PFSK-1 (cell line): Measurements from ENCODE around the gene FDXACB1.

Experiments used
- FOXP2 ChIP-seq: optimal IDR thresholded peaks from 2 replicates; pipeline ENCODE3; 2011; ENCODE audit warnings: borderline replicate concordance, control low read depth, inconsistent platforms; ENCODE audit not compliant: insufficient read depth; ENCODE audit errors: extremely low read length, extremely low read depth
- POLR2AphosphoS5 ChIP-seq: IDR thresholded peaks from 2 replicates; pipeline ENCODE4 v1.6.1; 2012; ENCODE audit warnings: low read depth, mild to moderate bottlenecking, control low read depth, low read length, moderate library complexity
- SIN3A ChIP-seq: IDR thresholded peaks from 2 replicates; pipeline ENCODE4 v1.6.1; 2012; ENCODE audit warnings: mild to moderate bottlenecking, low read length, moderate library complexity, borderline replicate concordance; ENCODE audit not compliant: insufficient read depth
- TAF1 ChIP-seq: IDR thresholded peaks from 2 replicates; pipeline ENCODE4 v1.6.1; 2012; ENCODE audit warnings: low read length, control low read depth, borderline replicate concordance; ENCODE audit not compliant: insufficient read depth
- TF ChIP-seq, protein P1 (sequence below), 2 experiments: IDR thresholded peaks; 2 replicates each; pipeline versions ENCODE4 v1.6.1 to v1.8.0; 2011 to 2012; ENCODE audit warnings: low read depth in 2 of 2, low read length in 2 of 2, control low read depth in 1 of 2, inconsistent platforms in 1 of 2, mild to moderate bottlenecking in 1 of 2, moderate library complexity in 1 of 2; ENCODE audit not compliant: insufficient read depth in 1 of 2

Gene FDXACB1

DNA sequence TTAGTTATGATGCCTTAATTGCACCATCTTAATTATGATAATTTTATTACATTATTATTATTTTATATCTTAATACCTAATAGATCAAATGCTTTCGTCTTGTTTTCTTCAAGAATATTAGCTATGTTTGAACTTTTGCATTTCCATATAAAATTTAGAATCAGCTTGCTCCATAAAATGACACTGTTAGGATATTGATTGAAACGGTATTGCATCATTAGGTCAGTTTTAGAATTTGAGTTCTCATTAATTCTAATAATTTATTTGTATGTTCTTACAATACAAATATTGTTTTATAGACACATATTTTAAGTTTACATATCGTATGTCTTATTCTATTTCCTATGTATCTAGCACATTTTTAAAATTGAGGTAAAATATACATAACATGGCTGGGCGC lies 7.1 kb upstream of the FDXACB1 start:
- TF ChIP-seq TAF1 = no peak
- no peak for TF ChIP-seq POLR2AphosphoS5
- no peak for TF ChIP-seq FOXP2
- TF ChIP-seq, protein P1, sequence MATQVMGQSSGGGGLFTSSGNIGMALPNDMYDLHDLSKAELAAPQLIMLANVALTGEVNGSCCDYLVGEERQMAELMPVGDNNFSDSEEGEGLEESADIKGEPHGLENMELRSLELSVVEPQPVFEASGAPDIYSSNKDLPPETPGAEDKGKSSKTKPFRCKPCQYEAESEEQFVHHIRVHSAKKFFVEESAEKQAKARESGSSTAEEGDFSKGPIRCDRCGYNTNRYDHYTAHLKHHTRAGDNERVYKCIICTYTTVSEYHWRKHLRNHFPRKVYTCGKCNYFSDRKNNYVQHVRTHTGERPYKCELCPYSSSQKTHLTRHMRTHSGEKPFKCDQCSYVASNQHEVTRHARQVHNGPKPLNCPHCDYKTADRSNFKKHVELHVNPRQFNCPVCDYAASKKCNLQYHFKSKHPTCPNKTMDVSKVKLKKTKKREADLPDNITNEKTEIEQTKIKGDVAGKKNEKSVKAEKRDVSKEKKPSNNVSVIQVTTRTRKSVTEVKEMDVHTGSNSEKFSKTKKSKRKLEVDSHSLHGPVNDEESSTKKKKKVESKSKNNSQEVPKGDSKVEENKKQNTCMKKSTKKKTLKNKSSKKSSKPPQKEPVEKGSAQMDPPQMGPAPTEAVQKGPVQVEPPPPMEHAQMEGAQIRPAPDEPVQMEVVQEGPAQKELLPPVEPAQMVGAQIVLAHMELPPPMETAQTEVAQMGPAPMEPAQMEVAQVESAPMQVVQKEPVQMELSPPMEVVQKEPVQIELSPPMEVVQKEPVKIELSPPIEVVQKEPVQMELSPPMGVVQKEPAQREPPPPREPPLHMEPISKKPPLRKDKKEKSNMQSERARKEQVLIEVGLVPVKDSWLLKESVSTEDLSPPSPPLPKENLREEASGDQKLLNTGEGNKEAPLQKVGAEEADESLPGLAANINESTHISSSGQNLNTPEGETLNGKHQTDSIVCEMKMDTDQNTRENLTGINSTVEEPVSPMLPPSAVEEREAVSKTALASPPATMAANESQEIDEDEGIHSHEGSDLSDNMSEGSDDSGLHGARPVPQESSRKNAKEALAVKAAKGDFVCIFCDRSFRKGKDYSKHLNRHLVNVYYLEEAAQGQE (IDR thresholded peaks at IDR 0.05; ENCODE audit: insufficient read depth in 1 of 2, low read depth in 2 of 2, low read length in 2 of 2) = no peak
- no peak for TF ChIP-seq SIN3A

DNA sequence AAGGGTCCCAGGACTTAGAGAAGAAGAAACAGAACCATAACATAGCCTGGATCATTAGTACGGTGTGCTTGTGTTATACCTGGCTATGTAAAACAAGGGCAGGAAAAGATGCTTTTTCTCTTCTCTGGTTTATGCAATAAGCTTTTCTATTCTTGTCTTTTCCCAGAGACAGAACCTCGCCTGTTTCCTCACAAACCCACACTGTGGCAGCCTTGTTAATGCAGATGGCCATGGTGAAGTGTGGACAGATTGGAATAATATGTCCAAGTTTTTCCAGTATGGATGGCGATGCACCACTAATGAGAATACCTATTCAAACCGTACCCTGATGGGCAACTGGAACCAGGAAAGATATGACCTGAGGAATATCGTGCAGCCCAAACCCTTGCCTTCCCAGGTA lies 3.2 kb upstream of the FDXACB1 start:
- TF ChIP-seq TAF1 (no peak), FOXP2 (no peak), SIN3A (no peak), POLR2AphosphoS5 (no peak)
- TF ChIP-seq, protein P1 (IDR thresholded peaks at IDR 0.05; ENCODE audit: insufficient read depth in 1 of 2, low read depth in 2 of 2, low read length in 2 of 2) = no peak

DNA sequence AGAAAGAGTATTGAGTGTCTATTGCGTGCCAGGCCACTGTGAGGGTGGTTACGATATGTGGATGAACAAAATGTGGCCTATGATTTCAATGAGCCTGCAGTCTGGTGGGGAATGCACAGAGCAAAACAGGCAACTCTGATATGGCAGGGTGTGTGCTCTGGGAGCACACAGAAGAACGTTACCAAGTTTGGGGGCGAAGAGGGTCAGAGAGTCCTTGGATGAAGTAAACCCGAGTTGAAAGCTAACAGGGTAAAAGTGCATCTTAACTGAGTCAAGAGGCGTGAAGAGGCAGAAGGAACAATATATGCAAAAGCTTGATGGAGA lies 634 bp upstream of the FDXACB1 start:
- TF ChIP-seq SIN3A (no peak), TAF1 (no peak), POLR2AphosphoS5 (no peak), FOXP2 (no peak)
- TF ChIP-seq, protein P1 (IDR thresholded peaks at IDR 0.05; ENCODE audit: insufficient read depth in 1 of 2, low read depth in 2 of 2, low read length in 2 of 2) = no peak

DNA sequence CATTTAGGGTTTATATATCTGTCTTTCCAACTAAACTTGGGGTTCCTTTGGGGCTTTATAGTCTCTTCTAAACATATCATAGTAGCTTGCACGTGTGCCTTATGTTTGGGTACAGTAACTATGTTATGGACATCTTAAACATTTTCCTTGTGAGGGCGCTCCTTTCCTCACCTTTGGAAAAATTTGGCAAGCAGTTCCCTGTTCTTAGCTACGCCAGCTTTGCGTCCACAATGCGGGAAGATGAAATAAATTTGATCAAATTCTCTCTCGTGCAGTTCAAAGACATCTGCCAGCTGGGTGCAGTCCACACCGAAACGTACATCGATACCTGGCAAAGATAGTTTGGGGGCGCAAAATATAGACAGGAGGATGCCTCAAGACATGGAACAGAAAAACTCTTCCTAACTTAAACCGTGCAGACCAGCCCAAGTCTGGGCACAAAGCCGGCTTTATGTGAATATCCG lies 548 bp downstream of the FDXACB1 start:
- no peak for TF ChIP-seq FOXP2
- peak; percentile 27; the same call in 1 of the 2 replicates for TF ChIP-seq SIN3A

DNA sequence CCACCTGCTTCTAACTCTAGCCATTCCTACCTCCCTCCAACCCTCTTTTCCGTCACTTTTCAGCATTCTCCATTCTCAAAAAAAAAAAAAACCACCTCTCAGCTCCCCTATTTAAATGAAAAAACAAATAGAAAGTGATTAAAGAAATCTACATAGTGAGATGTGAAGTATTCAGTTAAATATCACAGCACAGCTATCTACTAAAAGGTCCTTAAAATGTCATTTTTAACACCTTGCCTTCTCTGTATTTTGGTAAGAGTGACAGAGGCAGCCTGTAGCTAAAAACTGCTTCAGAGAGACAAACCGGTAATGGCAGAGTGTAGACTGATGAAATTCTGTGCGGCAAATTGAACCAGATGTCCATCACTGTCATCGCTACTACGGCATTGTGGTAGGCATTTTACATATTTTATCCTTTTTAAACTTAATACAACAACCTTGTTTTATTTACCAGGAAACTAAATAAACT lies 7.2 kb downstream of the FDXACB1 start:
- TF ChIP-seq SIN3A (no peak), TAF1 (no peak), POLR2AphosphoS5 (peak; percentile 5; the same call in 1 of the 2 replicates)

DNA sequence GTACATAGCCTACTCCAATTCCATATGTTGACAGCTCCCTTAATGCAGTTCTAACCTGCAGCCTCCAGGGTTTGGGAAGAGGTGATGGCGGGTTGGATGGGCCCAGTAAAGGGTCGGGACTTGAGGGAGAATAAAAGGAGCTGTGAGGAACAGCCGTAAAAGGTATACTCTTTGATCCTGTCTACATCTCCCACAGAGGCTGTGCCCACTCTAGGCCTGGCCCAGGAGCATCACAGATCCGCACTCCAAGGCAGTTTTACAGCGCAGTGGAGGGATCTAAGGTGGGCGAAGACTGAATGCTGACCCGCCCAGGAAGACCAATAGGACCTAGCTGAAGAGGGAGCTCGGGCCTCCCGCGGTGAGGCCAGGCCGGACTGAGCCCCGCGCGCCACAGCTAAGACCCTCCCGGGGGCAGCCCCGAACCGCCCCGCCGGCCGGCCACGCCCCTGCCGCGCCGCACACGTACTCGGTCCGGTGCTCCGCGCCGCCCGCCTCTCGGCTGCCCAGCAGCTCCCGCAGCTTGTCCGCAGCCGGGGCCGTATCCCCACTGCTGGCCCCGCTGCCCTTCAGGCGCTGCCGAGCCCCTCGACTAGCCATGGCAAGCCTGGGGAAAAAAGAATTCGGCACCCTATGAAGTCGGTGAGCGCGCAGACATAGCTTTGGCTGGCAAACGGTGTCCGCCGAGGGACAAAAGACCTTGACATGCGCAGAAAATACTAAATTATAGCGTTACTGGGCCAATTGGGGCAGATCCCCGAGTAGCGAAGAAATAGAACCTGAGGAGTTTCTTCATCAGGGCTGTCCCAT lies 7.9 kb downstream of the FDXACB1 start, which contains the start of gene ALG9:
ALG9 (minus strand) TSS at position 696 of the 807 bp plus-strand sequence; CDS start at position 597, 99 bp downstream.
- TF ChIP-seq TAF1 (peak; percentile 78; the same call in 1 of the 2 replicates), POLR2AphosphoS5 (peak; percentile 67), FOXP2 (no peak), SIN3A (peak; percentile 75; the same call in 1 of the 2 replicates)
- TF ChIP-seq, protein P1 (IDR thresholded peaks at IDR 0.05; ENCODE audit: insufficient read depth in 1 of 2, low read depth in 2 of 2, low read length in 2 of 2) = 0 out of 4 replicates have a peak, but pooled peaks of 1 of the 2 experiments have one; percentile 24
